HFF-Myc (cell line): ENCODE measurements around the gene HOXB8.

ENCODE experiments used
- DNase-seq: peaks from one replicate; pipeline ENCODE4 v3.0.0-alpha.2; 2011; ENCODE audit warnings: low read depth; ENCODE audit errors: extremely low read depth
- H3K4me3 ChIP-seq: replicated peaks from 2 replicates; pipeline ENCODE4 v1.5.1; 2011; ENCODE audit warnings: low read depth, mild to moderate bottlenecking, control low read depth, low read length
- CTCF ChIP-seq: IDR thresholded peaks from 2 replicates; pipeline ENCODE4 v1.5.1; 2012; ENCODE audit warnings: mild to moderate bottlenecking, low read depth, low read length, control low read depth; ENCODE audit errors: missing control alignments

Gene HOXB8

GRCh38 chr17:48630925-48631692 lies 16.0 kb upstream of the HOXB8 start:
- TF ChIP-seq CTCF, result no peak
- DNase-seq, result no peak
- no peak overlapping the region for H3K4me3 ChIP-seq

DNA sequence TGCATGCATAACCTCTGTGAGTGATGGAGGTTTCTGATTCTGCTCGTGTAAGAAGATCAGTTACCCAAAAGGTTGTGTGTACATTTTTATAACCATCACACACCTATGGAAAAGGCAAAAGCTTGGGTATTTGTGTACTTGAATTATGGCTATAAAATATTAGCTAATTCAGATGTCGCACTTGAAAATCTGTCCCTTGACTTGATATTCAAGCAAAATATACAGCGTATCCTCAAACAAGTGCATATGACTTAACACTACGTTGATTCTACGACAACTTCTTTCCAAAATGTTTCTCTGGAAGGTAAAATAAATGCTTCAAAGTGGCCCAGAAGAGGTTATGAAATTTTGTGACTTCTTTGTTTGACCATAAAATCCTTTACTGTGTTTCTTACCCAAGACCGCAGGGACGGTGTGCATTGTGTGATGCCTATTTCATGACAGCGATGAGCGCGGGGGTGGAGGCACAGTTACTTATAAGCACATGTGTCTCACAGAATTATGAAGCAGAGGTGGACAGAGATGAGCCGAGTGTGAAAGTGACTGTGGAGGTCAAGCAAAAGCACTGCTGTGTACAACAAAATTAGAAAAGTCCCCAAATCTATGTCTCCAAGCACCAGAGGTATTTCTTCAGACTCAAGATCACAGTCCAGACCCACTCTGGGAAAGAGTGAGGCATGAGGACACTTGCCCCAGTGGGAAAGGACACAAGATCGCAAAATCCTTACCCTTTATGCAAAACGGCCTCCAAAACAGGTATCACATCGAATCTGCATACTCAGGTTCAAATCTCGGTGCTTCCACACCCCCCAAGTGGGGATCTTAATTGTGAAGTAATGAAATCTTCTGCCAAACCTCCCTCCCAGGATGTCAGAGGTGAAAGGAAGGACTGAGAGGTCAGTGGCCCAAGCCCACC lies 15.2 kb upstream of the HOXB8 start:
- TF ChIP-seq CTCF, result no peak
- no peak for DNase-seq
- H3K4me3 ChIP-seq, result no peak overlapping the region

DNA sequence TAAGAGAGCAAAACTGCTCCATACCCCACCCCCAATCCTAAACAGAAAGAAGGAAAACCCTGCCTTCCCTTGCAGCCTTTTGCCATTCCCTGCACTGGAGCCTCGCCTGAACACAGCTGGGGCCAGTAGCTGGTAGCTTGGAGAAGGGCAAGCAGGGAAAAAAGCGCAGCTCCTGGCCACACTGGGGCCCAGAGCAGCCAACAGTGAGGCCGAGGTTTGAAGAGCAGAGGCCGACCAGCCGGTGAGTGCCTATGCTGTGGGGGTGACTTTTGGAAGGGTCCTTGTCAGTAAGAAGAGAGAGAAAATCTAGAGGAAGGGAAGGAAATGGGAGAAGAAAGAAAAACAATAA lies 14.3 kb upstream of the HOXB8 start:
- no peak for TF ChIP-seq CTCF
- DNase-seq, result no peak
- H3K4me3 ChIP-seq, result no peak overlapping the region

- TF ChIP-seq CTCF, result no peak
- no peak for DNase-seq
- no peak overlapping the region for H3K4me3 ChIP-seq
These were observed 13.7 kb upstream of the HOXB8 start for GRCh38 chr17:48628649-48629410.

DNA sequence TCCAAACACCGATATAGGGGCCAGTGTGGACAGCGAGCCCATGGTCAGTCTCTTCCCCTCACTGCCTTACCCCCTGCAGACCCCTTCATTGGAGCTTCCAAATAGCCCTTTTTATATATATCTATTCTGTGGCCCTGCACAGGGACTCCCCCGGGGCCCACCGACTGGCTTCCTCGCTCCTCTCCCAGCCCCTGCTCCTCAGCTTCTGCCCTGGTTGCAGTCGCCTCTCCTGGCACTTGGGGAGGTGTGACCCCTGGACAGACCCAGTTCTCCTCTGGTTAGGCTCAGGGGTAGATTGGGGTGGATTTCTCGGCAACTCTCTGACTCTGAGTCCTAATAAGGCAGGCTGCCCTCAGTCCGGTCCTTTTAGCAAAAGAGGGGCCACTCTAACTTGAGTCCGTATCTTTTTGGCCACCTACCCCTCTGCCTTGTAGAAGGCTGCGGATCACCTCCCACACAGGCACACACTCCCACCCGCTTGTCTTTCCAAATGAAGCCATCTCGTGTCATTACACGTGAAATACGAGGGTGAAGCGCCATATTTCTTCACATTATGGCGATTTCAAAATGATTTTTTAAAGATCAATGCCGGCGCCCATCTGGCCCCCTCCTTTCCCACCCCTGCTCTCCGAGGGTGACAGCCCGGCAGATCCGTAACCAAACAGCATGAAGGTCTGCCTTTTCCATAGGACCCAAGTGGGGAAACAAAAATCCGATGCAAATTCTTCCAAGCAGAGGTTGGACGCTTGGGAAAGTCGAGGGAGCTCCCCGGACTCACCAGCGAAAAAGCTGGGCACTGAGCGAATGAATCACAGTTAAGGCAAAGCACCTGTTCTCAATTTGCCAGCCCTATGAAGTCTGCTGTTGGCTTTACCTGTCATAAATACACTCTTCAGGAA lies 12.8 kb upstream of the HOXB8 start:
- DNase-seq, result no peak
- TF ChIP-seq CTCF, result no peak
- no peak overlapping the region for H3K4me3 ChIP-seq

DNA sequence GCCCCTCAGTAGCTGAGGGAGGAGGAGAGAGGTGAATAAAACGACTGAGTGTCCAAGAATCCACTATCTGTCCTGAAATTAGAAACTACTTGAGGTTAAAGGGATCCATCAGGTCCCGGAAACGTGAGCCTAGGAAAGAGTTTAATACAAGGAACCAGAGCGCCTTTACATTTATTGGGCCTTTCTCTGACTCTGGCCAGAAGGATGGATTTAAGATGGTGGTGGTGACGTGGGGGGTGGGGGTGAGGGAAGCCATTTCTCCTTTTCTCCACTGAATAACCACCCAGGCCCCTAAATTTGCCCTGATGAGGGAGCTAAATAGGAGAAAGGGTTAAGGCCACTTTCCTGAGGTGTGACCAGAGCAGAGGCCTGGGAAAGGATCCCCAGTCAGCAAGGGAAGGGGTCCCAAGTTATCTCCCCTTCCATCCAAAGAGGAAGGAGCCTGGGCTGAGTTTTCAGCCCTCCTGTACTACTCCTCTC lies 12.1 kb upstream of the HOXB8 start:
- no peak for TF ChIP-seq CTCF
- H3K4me3 ChIP-seq, result no peak overlapping the region
- DNase-seq, result no peak
